GM12878 (cell line): ENCODE measurements around the gene NXNL1. TPM values are rescaled to one million over a fixed set of nuclear protein-coding genes. Genes with fewer than 3 reads are reported as not detected.

ENCODE experiments used
- ATAC-seq: fragments of 200-7000 bp; cut with Tn5 transposase; 3 replicates; pipeline ENCODE4 v1.9.1; 2020; ENCODE audit warnings: mild to moderate bottlenecking, moderate library complexity
- BruUV-seq: library from RNA; stranded (reverse); fragments of 400-500 nt; replicated peaks from 2 replicates; lab custom pipeline; 2021; lab: Mats Ljungman, UMichigan
- CTCF ChIA-PET: fragments of 300-600 bp; sonication (Branson Sonifier 250); formaldehyde crosslinking; extraction: SDS; loops from one replicate; lab custom pipeline; 2021; ENCODE audit warnings: inconsistent platforms; lab: Yijun Ruan, JAX
- POLR2A ChIA-PET: fragments of 350-600 bp; formaldehyde crosslinking; extraction: SDS; loops from one replicate; lab custom pipeline; 2021; ENCODE audit warnings: inconsistent platforms; lab: Charles Lee
- RAD21 ChIA-PET: fragments of 300-600 bp; sonication (Branson Sonifier 250); formaldehyde crosslinking; loops from one replicate; lab custom pipeline; 2023; ENCODE audit warnings: antibody characterized with exemption; ENCODE audit not compliant: unreplicated experiment; lab: Charles Lee
- SMC1A ChIA-PET: fragments of 300-600 bp; sonication (Branson Sonifier 250); formaldehyde crosslinking; loops from one replicate; lab custom pipeline; 2023; ENCODE audit not compliant: unreplicated experiment, uncharacterized antibody; lab: Charles Lee
- DNase-seq: peaks from one replicate; pipeline ENCODE4 v3.0.0-alpha.2; 2011; ENCODE audit warnings: low read depth, low spot score
- FAIRE-seq: peaks from 3 replicates; lab custom pipeline; 2011; peaks lifted over from hg19 to GRCh38; lab: Jason Lieb, UNC
- H2AFZ ChIP-seq: 2 replicates; pipeline ENCODE4 v1.6.0; 2011; ENCODE audit warnings: low read depth, low read length, control low read depth; ENCODE audit not compliant: control insufficient read depth
- H3K27ac ChIP-seq: 2 replicates; pipeline ENCODE4 v1.5.1; 2011; ENCODE audit warnings: control low read depth; ENCODE audit not compliant: control insufficient read depth, insufficient read depth
- H3K27me3 ChIP-seq, 2 experiments: replicated peaks in 1 of 2; 2 replicates each; pipeline versions ENCODE4 v1.6.0 to v1.6.1; 2011; ENCODE audit warnings: low read length in 1 of 2; ENCODE audit not compliant: control insufficient read depth in 2 of 2, insufficient read depth in 2 of 2
- H3K36me3 ChIP-seq, 2 experiments: 2 replicates each; pipeline ENCODE4 v1.5.1; 2011; ENCODE audit warnings: low read length in 1 of 2; ENCODE audit not compliant: control insufficient read depth in 2 of 2, insufficient read depth in 2 of 2
- H3K4me1 ChIP-seq: 2 replicates; pipeline ENCODE4 v1.6.1; 2011; ENCODE audit warnings: mild to moderate bottlenecking, low read length, moderate library complexity, mixed read lengths; ENCODE audit not compliant: control insufficient read depth, insufficient read depth
- H3K4me2 ChIP-seq: 2 replicates; pipeline ENCODE4 v1.6.0; 2011; ENCODE audit warnings: control low read depth; ENCODE audit not compliant: control insufficient read depth, insufficient read depth
- H3K4me3 ChIP-seq: fragments of 200-600 bp; sonication (generic); 2 replicates; pipeline ENCODE4 v1.5.1; 2016
- H3K79me2 ChIP-seq: 2 replicates; pipeline ENCODE4 v1.6.0; 2011; ENCODE audit warnings: low read length; ENCODE audit not compliant: control insufficient read depth, insufficient read depth
- H3K9ac ChIP-seq: 2 replicates; pipeline ENCODE4 v1.8.0; 2011; ENCODE audit warnings: low read length, control low read depth, mixed read lengths; ENCODE audit not compliant: control insufficient read depth, insufficient read depth
- H3K9me3 ChIP-seq: replicated peaks from 3 replicates; pipeline ENCODE4 v1.5.1; 2011; ENCODE audit warnings: mild to moderate bottlenecking, low read length; ENCODE audit not compliant: control insufficient read depth, insufficient read depth
- H4K20me1 ChIP-seq: 2 replicates; pipeline ENCODE4 v1.6.0; 2011; ENCODE audit not compliant: control insufficient read depth, insufficient read depth
- MTA2 ChIP-seq: fragments of 450-650 bp; IDR thresholded peaks from 2 replicates; pipeline ENCODE4 v1.6.1; 2016; ENCODE audit warnings: low read depth, mild to moderate bottlenecking, moderate library complexity
- NFYB ChIP-seq: IDR thresholded peaks from 2 replicates; pipeline ENCODE4 v1.6.1; 2011; ENCODE audit warnings: low read depth, mild to moderate bottlenecking, low read length, improper control_type of control experiment, moderate library complexity; ENCODE audit not compliant: insufficient read depth
- NRF1 ChIP-seq: conservative IDR thresholded peaks from 2 replicates; pipeline ENCODE4 v1.6.1; 2011; ENCODE audit warnings: mild to moderate bottlenecking, low read depth, low read length, improper control_type of control experiment
- RB1 ChIP-seq: fragments of 450-650 bp; formaldehyde crosslinking; IDR thresholded peaks from 2 replicates; pipeline ENCODE4 v1.6.1; 2017; ENCODE audit warnings: mild to moderate bottlenecking, borderline replicate concordance
- RUNX3 ChIP-seq: IDR thresholded peaks from 2 replicates; pipeline ENCODE4 v1.6.1; 2012; ENCODE audit warnings: low read length, inconsistent platforms
- SIN3A ChIP-seq: IDR thresholded peaks from 2 replicates; pipeline ENCODE4 v1.6.1; 2012; ENCODE audit warnings: low read depth, low read length, improper control_type of control experiment
- SKIL ChIP-seq: fragments of 450-650 bp; IDR thresholded peaks from 2 replicates; pipeline ENCODE4 v1.6.1; 2017; ENCODE audit warnings: mild to moderate bottlenecking, low read depth, inconsistent platforms; ENCODE audit not compliant: poor library complexity, severe bottlenecking
- WGBS: methylation state at CpG from one replicate; pipeline ENCODE4 v1.1.6; 2016; ENCODE audit warnings: low lambda C conversion rate; ENCODE audit not compliant: insufficient replicate concordance, insufficient coverage; ENCODE audit errors: missing lambda C conversion rate; 5-methylcytosine and 5-hydroxymethylcytosine counted together
- in situ Hi-C: fragments of 300-500 bp; cut with MboI; formaldehyde crosslinking; loops from 9 replicates; pipeline ENCODE4 v1.14.3; 2018; ENCODE audit warnings: mixed read lengths
- intact Hi-C: fragments of 100-400 bp; cut with micrococcal nuclease; formaldehyde crosslinking; loops from one replicate; pipeline ENCODE4 v1.14.2; 2022; ENCODE audit not compliant: unreplicated experiment
- polyA plus RNA-seq, 11 experiments: library from polyadenylated mRNA; depleted of rRNA in 4 of 11; unstranded in 6 of 11; stranded (reverse) in 5 of 11; fragments of >200 nt; fragmentation: Nextera tagmentation in 4 of 11; fragmentation: Illumina TruSeq in 1 of 11; extraction: Ambion mirVana in 4 of 11; extraction: Trizol in 1 of 11; gene quantifications; 1 replicate in 1 of 11; 2 replicates in 10 of 11; pipeline versions ENCODE4 v1.2.1 to v1.2.3, GENCODE V29; 2011 to 2016; ENCODE audit warnings: inconsistent platforms in 2 of 11, missing spikeins in 2 of 11, low read depth in 1 of 11
- total RNA-seq, 4 experiments: library from RNA; depleted of rRNA in 3 of 4; stranded (reverse); fragments of >200 nt in 3 of 4; fragmentation: Illumina TruSeq in 1 of 4; extraction: Trizol in 1 of 4; gene quantifications; 2 replicates each; pipeline versions ENCODE4 v1.2.1 to v1.2.3, GENCODE V29; 2013 to 2021
- TF ChIP-seq, protein P1 (sequence below): fragments of 450-650 bp; IDR thresholded peaks from 2 replicates; pipeline ENCODE4 v1.6.1; 2016; ENCODE audit warnings: mild to moderate bottlenecking

The NXNL1 gene
- total and polyA plus RNA-seq, 10 of the 15 experiments (the other 5 are each of a cell fraction or from before 2014, with no cell fraction given): not detected

- TF ChIP-seq MTA2: no peak
- TF ChIP-seq NRF1: no peak
- TF ChIP-seq, protein P1, sequence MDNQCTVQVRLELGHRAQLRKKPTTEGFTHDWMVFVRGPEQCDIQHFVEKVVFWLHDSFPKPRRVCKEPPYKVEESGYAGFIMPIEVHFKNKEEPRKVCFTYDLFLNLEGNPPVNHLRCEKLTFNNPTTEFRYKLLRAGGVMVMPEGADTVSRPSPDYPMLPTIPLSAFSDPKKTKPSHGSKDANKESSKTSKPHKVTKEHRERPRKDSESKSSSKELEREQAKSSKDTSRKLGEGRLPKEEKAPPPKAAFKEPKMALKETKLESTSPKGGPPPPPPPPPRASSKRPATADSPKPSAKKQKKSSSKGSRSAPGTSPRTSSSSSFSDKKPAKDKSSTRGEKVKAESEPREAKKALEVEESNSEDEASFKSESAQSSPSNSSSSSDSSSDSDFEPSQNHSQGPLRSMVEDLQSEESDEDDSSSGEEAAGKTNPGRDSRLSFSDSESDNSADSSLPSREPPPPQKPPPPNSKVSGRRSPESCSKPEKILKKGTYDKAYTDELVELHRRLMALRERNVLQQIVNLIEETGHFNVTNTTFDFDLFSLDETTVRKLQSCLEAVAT: no peak
- no peak for TF ChIP-seq RUNX3
- no peak for TF ChIP-seq RB1
- TF ChIP-seq SIN3A: no peak
- TF ChIP-seq NFYB: no peak
Observed at GRCh38 chr19:17454576-17455071, 6.1 kb downstream of the NXNL1 start (continued).

DNA sequence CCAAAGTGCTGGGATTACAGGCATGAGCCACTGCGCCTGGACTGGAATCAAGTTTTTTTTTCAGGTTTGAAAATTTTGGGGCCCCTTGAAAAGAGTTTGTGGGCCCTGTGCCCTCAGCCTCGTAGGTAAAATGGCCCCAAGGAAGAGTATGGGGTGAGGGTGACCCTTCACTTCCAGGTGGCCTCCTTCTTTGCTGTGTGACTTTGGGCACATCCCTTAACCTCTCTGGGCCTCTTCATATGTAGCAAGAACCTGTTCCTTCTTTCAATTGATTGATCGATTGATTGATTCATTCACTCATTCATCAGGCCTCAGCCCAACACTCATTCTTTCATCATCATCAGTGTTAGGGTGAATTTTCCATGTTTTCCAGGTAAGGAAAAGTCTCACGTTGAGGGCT is 8.9 kb downstream of the NXNL1 start:
- Histone ChIP-seq H3K79me2 (no peaks in the 10 kb centered on the region), H3K4me2 (no peak overlapping the region), H3K4me1 (peaks cover 11% of the 10 kb centered on the region), H3K27ac (no peak overlapping the region), H3K9ac (no peak overlapping the region), H3K9me3 (no peaks in the 10 kb centered on the region; the same call in 2 of the 3 replicates), H3K36me3 (no peaks in the 10 kb centered on the region), H3K4me3 (no peak overlapping the region), H3K27me3 (peaks cover 8 to 9% of the 10 kb centered on the region in 2 experiments; a peak in 3 of 4 replicates), H4K20me1 (no peaks in the 10 kb centered on the region; the same call in 1 of the 2 replicates), H2AFZ (no peak overlapping the region)
- no peak for TF ChIP-seq SKIL
- POLR2A ChIA-PET: interaction anchor here (0.6 kb wide), 1 partner anchor 13 kb away, joined by 3 read pairs; no protein-coding TSS in a partner anchor
- RAD21 ChIA-PET: no interaction called here
- SMC1A ChIA-PET: interaction anchor here (1.0 to 1.4 kb wide), 2 partner anchors 17 to 147 kb away, joined by 3 to 5 read pairs; no protein-coding TSS in a partner anchor
- intact Hi-C loops: no loop called here
- CTCF ChIA-PET: interaction anchor here (0.6 kb wide), 1 partner anchor 48 kb away, joined by 3 read pairs; no protein-coding TSS in a partner anchor
- BruUV-seq: no TSS peak
- in situ Hi-C loops: no loop called here
- FAIRE-seq: no peak
- 57% methylated on average over 4 of the region's 4 CpGs for WGBS
- no peak for ATAC-seq
- no peak for DNase-seq
